NCI-H2081 treated with DMSO at 0.1 percent for 48 hours (cell line): ENCODE data around the gene CCDC78.

Source experiments
- DNase-seq: peaks from one replicate; lab custom pipeline; 2025; lab: John Stamatoyannopoulos, UW

The CCDC78 gene

DNA sequence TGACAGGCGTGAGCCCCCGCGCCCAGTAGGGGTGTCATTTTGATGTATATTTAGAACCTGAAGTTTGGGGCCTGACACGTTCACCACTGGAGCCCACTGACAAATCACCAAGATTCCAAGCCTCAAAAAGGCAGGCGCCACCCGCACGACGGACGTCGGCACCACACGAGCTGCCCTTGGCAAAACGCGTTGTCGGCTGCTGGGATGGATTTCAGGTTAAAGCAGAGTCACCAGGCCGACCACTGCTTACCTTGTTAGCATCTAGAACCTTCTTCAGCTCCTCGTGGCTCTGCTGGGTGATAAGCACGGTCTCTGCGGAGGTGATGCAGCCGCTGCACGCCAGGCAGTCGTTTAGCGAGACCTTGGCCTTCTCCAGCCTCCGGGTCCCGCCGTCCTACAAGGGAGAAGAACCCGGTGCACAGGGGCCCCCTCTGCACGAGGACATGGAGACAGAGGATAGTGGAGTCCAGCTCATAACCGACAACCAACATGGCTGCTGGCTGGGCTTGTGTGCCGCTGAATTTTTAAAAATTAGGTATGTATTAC lies 10.8 kb upstream of the CCDC78 start:
- DNase-seq = no peak

DNA sequence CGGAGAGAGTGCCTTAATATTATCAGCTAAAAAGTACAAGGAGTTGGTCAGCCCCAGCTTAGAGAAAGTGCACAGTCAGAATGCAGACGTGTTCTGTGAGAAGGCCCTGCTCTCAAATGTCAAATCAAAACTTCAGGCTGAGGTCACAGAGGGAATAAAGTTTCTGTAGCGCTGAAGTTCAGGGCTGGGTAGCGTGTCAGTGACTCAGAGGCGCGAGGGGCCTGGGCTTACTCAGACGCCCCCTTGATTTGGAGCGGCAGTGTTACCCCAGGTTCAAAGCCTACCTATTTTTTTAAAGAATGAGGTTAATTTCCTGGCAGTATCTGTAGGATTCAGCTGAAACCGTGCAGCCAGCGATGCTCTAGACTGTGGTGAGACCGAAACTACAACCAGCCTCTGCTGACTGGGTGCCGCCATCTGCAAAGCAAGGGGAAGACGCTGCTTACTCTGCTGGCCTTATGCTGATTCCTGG lies 9.8 kb upstream of the CCDC78 start:
- no peak for DNase-seq

DNA sequence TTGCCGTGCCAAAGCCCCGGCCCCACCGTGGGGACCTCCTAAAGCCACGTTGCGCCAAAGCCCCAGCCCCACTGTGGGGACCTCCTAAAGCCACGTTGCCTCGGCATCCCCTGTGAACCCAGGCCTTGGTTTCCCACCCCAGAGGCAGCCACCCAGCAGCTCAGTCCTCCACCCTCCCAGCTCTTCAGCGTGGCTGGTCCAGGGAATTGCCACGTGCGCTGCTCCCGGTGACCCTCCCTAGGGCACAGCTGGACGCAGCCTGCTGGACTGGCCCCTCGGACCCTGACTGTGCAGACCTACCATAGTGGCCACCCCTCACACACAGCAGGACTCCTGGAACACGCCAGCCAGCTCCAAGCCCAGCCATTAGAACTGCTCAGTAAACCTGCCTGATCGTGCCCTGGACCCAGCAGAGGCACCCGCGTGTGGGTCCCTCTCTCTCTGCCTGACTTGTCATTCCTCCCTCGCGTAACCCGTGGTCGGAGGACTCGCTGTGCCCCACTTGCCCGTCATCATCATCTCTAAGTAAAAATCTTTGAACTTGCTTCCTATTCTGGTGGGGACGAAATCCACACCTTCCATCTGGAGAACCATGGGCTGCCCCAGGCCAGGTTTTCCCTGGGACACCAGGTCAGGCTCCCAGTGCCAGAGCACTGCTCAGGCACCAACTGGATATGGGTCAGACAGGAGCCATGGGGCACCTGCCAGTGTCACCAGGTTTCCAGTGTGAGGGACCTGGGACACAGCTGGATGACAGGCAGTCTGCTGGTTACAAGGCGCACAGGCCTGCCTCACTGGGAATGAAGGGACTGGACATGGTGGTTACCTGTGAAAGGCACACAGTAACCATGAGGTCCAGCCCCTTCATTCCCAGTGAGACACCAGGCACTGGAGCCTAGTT lies 9.0 kb upstream of the CCDC78 start:
- DNase-seq = no peak

DNA sequence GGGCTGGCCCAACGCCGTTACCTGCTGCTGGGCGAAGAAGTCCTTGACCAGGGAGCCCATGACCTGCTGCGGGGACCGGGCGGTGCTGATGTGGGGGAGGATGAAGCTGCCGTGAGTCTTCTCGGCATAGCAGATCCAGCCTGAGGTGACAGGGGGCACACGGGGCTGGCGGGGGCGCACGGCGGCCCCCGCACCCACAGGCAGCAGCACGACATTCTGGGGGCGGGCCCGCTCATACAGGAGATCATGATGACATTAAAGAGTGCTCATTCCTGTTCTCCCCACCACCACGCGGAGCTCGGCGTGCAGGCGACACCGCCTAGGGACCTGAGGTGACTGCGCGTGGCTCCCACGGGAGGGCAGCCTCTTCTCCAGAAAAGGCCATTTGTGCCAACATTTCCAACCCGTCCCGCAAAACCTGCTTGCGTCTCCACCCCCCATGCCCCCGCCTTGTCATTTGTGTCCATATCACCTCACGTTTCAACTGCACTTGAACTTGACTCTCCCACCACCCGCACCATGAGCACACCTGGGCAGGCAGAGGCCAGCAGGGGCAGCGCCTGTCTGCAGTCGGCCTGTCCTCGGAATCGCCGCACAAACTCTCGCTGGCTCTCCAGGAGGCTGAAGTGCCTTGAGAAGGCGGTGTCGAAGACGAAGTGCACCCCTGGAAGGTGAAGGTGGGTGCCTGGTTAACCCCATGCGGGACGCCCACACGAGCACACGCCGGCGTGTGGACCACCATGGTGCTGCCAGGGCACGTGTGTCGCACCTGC lies 8.2 kb upstream of the CCDC78 start:
- no peak for DNase-seq

DNA sequence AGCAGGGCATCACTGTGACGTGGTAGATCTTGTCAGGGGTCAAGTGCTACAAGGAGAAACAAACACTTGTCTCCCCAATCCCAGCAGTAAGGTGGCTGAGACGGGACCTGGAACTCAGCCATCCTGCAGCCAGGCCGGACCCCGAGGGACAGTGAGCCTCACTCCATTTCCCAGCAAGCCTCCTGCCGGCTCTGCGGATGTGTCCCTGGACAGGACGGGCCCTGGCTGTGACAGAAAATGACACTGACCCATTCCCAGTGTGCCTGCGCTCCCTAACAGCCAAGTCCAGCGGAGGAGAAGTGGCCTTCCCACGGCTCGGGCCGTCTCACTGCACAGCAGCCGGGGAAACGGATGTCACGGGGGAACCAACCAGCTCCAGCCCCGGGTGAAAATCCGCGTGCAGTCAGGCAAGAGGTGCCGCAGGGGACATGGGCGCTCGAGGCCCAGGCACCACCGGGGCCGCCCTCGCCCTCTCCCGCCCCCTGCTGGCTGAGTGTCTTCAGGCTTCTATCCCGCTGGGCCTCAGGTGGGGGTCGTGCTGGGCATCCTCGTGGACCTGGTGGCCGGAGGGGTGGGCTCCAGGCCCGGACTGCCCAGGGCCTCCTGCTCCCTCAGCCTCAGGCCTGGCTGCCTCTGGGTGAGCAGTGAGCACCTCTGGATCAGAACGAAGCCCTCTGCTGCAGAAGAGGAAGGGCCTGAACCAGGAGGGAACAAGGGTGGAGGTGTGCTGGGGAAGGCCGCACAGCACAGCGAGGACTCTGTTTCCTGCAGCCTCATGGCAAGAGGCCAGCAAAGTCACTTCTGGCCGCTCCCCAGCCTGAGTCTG lies 7.4 kb upstream of the CCDC78 start:
- no peak for DNase-seq

DNA sequence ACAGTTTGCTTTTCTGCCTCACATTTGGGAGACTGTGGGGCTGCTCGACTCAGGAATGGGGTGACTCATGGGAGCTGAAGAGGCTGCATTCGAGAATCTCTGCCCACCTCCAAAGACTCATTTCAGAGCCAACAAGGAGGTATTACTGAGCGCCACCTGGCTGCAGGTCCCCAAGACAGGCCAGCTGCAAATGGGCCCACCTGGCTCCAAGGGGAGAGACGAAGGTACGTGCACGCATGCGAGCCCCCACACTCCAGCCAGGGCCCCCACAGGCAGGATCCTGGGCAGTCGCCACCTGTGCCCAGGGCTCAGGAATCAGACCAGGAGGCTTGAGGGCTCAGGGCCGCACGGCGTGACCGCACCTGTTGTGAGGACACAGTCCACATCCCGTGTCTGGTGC lies 6.7 kb upstream of the CCDC78 start:
- no peak for DNase-seq

DNA sequence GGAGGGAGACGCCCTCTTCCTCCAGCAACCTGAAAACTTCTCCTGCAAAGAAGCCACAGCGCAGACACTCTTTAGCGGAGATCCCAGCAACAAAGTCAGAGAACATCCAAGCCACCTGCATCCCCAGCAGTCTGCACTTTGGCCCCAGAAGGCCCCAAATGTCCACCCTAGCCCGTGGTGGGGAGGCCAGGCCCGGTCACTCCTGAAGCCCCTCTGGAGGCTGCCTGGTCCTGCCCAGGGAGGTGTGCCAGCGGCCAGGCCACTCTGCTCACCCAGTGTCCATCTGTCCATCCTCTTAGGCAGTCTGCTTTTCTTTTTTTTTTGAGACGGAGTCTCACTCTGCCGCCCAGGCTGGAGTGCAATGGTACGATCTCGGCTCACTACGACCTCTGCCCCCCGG lies 6.1 kb upstream of the CCDC78 start:
- no peak for DNase-seq

DNA sequence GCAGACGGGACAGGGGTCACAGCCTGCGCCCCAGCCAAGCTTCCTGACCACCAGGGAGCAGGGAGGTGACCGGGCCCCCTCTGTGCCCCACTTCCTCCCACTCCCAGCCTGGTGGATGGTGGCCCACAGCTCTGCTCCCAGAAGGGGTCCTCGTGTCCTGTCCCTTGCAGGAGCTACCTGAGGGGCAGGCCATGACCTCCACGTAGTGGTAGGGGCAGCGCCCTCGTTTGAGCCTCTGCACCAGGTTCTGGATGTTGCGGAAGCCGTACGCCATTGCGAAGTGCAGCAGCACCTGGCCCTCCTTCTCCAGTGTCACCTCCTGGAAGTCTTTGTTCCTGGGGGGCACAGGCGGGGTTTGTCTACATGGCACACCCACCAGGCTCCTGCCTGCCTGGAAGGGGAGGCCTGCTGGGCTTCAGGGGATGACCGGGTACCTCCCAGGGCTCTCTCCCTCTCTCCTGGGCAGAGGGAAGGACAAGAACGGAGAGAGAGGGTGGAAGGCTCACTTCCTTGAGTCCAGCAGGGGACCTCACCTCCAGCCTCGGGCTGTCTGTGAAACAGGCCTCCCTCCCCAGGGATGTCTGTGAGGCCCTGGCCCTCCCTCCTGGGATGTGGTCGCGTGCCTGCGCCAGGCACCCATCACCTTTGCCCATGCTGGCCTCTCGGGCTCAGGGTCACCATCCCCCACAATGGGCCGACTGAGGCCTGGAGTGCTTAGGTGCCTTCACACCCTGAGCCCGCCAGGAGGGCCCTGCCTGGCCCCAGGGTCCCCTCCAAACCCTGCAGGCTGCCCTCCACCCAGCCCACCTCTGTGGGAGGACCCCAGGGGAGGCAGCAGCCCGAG lies 4.6 kb upstream of the CCDC78 start:
- no peak for DNase-seq

DNA sequence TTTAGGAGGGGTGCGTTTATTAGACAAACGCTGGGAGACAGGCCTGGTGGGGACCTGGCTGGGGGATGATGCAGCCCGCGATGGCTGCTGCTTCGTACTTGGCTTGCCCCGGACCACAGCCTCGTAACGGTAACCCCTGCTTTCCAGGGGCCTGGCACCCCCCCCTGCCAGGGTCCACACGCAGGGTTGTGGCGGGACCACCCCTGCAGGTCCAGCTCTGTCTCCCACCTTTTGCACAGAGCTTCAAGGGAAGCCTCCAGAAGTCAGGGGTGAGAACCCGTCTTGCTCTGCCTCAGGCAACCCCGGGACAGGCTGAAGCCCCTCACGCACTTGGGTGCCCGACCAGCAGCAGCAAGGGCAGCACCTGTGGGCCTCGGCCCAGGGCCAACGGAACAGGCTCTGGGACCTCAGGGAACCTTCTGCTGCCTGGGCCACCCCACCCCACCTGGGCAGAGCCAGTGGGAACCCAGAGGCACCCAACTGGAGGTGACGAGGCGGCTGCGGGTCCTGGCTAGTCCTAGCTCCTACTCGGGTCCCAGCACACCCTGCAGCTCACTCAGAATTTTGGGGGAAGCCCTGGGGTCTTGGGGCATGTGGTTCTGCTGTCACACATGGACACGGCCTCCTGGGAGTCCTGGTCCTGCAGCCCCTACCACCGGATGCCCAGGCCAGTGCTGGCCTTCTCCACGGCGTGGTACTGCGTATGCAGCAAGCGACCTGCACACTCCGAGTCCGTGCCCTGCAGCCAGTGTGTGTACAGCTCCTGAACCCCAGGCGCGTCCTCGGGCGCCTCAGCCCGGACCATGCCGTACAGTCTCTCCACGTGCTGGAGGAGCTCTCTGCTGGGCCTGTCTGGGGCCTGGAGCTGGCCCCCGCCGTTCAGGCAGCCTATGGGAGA lies 3.8 kb upstream of the CCDC78 start:
- DNase-seq = no peak

DNA sequence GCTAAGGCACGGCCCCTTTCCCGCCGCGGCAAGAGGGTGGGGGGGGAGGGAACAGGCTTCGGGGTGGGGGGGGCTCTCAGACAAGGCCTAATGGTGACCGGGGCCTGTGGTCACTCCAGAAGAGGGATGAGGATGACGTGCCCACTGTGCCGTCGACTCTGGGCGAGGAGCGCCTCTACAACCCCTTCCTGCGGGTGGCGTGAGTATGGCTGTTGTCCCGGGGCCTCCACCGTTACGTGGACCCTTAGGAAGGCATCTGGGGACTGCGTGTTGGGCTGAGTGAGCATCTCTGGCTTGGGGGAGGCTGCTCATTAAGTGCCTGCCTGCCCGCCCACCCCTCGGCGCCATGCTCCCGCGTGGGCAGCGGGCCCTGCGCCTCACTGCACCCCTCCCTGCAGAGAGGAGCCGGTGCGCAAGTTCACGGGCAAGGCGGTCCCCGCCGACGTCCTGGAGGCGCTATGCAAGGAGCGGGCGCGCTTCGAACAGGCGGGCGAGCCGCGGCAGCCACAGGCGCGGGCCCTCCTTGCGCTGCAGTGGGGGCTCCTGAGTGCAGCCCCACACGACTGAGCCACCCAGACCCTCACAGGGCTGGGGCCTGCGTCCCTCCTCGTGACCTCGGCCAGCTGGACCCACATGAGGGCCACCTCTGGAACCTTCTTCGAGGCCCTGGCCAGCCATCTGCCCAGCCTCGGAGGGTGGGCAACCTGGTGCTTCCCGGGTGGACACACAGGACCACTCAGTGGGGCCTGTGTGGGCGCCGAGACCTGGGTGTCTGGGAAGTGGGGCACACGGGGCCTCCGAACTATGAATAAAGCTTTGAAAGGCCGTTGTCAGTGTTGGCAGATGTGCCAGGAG lies 2.9 kb upstream of the CCDC78 start:
- DNase-seq = no peak

DNA sequence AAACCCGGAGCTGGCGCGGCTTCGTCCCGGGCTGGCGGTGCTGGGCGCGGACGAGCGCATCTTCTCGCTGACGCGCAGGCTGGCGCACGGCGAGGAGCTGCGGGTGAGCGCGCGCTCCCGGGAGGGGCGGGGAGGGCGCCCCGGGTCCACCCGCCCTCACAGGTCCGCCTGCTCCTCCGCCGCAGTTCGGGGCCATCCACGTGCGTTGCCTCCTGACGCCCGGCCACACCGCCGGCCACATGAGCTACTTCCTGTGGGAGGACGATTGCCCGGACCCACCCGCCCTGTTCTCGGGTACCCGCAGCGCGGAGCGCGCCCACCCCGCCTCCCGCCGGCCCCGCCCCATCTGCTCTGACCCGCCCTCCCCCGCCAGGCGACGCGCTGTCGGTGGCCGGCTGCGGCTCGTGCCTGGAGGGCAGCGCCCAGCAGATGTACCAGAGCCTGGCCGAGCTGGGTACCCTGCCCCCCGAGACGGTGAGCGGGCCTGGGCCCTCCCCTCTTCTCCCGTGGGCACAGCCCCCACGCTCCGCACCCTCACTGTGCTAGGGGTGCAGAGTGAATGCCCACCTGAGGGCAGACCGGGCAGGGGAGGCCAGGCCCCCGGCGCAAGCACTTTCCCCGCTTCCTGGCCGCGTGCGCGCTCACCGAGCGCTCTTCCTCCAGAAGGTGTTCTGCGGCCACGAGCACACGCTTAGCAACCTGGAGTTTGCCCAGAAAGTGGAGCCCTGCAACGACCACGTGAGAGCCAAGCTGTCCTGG lies 2.1 kb upstream of the CCDC78 start:
- DNase-seq = no peak

DNA sequence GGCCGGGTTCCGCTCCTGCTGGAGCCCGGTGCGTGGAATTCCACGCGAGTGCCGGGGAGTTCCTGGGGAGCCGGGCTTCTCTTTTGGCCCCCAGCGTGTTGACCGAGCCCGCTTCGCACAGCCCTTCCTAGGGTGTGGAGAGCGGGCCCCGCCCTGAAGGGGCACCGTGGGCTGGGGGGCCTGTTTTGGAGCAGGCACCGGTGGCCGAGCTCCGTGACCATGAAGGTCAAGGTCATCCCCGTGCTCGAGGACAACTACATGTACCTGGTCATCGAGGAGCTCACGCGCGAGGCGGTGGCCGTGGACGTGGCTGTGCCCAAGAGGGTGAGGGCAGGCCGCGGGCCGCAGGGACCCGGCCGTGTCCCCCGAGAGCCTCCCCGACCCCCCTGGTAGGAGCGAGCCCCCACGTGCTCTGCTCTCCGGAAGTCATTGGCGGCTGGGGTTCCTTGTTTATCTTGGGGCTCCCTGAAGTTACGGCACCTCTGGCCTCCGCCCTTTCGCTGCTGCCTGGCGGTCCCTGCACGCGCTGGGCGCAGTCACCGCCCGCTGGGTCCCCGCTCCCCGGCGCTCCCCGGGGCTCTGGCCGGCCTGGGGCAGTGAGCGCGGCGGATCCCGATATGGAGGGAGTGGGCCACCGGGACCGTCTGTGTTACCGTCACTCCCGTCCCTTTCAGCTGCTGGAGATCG lies 1.2 kb upstream of the CCDC78 start:
- DNase-seq = no peak

DNA sequence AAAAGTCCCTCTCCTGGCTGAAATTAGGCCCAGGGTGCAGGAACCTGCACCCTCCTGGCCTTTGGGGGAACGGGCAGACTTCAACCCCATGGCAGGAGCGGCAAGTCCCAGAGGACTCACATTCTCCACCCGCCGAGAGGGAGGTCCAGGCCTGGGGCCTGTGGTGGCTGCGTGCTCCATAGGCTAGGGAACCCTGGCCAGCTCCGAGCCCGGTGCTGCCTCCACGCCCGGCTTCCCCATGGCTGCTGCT lies 130 bp downstream of the CCDC78 start:
- no peak for DNase-seq

DNA sequence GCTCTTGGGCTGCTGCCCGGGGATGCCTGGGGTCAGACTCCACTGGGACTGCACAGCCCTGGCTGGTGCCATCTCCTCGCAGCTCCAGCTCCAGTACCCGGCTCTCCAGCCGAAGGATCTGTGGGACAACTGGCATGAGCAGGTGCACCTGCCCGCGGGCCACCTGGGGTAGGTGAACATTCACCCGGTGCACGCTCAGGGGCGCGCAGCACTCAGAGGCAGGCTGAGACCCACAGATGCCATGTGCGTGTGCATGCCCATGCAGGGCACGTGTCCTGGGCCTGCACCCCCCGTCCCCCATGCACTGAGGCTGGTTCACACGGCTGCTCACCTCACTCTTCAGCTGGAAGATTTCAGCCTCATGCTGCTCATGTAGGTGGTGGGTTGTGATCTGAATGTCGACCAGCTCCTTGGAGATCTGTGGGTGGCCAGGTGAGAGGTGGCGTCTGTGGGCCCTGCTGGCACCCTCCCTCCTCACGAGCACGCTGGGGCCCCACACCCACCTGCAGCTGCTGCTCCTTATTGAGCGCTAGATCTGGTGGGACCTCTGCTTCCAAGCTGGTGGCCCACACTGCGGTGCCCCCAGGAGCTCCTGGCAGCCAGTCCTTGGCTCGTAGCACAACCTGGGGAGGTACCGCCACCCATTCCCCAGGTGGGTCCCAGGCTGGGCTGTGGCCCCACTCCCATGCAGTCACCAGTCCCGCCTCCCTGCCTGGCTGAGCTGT lies 618 bp downstream of the CCDC78 start:
- DNase-seq = no peak

DNA sequence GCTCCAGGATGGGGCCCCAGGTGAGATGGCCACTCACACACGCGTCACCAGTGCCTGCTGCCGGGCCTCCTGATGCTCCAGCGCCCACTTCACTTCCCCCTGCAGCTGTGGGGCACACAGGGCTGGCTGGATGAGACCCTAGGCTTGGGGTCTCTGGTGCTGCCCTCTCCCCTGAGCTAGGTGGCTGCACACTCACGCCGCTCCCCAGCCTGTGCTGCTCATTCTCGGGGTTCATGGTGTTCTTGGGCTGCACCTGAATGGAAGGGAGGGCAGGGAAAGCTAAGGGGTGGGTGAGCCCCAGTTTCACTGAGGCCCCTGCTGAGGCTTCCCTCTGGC lies 1.2 kb downstream of the CCDC78 start:
- no peak for DNase-seq

DNA sequence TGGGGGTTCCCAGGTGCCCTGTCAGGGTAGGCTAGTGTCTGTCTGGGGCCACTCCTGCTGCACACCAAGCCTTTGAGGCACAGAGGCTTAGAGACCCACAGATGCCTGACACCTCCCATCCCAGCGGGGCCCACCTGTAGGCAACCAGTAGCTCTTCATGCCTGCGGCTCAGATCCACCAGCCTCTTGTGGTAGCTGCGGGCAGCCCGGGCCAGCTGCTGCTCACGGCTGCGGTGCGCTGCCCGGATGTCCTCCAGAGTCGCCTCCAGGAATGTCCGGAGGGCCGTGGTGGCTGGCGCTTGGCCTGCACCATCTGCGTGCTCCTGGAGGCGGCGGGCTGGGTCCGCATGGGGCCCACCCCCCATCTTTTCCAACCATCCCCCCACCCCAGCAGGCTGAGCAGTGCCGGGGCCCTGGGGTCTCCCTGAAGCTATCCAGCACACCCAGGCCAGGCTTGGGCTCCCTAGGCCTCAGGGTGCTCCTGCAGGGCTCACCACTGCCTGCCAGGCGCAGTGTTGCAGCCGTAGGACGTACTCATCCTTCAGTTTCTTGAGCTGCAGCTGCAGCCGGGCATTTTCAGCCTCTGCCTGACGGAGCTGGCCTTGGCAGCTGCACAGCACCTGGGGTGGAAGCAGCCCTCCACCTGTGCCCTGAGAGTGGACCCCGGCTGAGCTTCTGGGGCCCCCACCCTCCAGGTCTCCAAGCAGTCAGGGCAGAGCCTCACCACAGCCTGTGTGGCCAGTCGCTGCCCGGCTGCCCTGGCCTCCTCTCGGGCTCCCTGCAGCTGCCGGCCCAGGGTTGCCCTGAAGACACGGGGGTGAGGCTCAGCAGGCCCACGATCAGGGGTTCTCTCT lies 1.8 kb downstream of the CCDC78 start:
- DNase-seq = no peak

DNA sequence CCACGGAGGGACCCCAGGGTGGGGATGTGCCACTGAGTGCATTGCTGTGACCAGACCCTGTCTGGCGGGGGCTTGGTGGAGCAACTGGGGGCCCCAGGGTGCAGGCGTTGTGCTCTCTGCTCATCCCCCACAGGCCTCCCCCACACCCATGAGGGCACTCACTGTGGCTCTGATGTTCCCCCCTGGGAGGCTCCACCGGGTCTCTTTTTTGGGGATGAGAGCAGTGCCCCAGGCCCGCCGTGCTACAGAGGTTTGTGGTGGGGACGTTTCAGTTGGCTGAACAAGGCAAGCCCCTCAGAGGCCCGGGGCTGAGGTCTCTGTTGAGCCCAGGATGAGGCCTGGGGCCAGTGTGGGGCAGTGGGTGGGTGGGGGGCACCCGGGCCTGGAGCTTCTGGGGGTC lies 2.5 kb downstream of the CCDC78 start:
- DNase-seq = no peak
